Natural killer cell (primary cell): ENCODE data around the gene USP3. TPM values are rescaled to one million over a fixed set of nuclear protein-coding genes. Genes with fewer than 3 reads are reported as not detected.

Source experiments
- ATAC-seq, 3 donors: fragments of 150-1000 bp in 2 of 3; fragments of 200-7000 bp in 1 of 3; cut with Tn5 transposase; 1 replicate in 1 of 3; 2 replicates in 2 of 3; pipeline ENCODE4 v1.10.0; 2021; ENCODE audit warnings: mild to moderate bottlenecking in 2 of 3, moderate library complexity in 2 of 3
- DNase-seq, 2 donors: peaks; one replicate each; pipeline versions ENCODE4 v3.0.0 to v3.0.0-alpha.2; 2013 to 2021; ENCODE audit warnings: mixed read lengths in 1 of 2
- H3K27ac ChIP-seq: one replicate; pipeline ENCODE4 v1.5.1; 2013; ENCODE audit warnings: mild to moderate bottlenecking, low read length
- H3K27me3 ChIP-seq: one replicate; pipeline ENCODE4 v1.6.1; 2013; ENCODE audit warnings: low read length; ENCODE audit not compliant: control insufficient read depth, insufficient read depth
- H3K36me3 ChIP-seq: one replicate; pipeline ENCODE4 v1.6.1; 2013; ENCODE audit warnings: low read length; ENCODE audit not compliant: control insufficient read depth, insufficient read depth
- H3K4me1 ChIP-seq: one replicate; pipeline ENCODE4 v1.6.1; 2013; ENCODE audit warnings: low read length; ENCODE audit not compliant: control insufficient read depth, insufficient read depth
- H3K4me3 ChIP-seq: one replicate; pipeline ENCODE4 v1.5.1; 2013; ENCODE audit warnings: low read length
- H3K9me3 ChIP-seq: one replicate; pipeline ENCODE4 v1.6.1; 2013; ENCODE audit warnings: low read length; ENCODE audit not compliant: control insufficient read depth, insufficient read depth
- H3K27ac Mint-ChIP-seq, 2 donors: one replicate each; pipeline ENCODE4 v1.8.0; 2022; ENCODE audit warnings: mild to moderate bottlenecking in 2 of 2, mixed read lengths in 2 of 2, moderate library complexity in 1 of 2
- H3K27me3 Mint-ChIP-seq, 2 donors: one replicate each; pipeline ENCODE4 v1.8.0; 2022; ENCODE audit warnings: low read depth in 2 of 2, mixed read lengths in 2 of 2
- H3K36me3 Mint-ChIP-seq: one replicate; pipeline ENCODE4 v1.8.0; 2022; ENCODE audit warnings: mixed read lengths
- H3K4me1 Mint-ChIP-seq, 2 donors: one replicate each; pipeline ENCODE4 v1.8.0; 2022; ENCODE audit warnings: mixed read lengths in 2 of 2
- H3K4me3 Mint-ChIP-seq: one replicate; pipeline ENCODE4 v1.8.0; 2022; ENCODE audit warnings: mild to moderate bottlenecking, moderate library complexity, mixed read lengths
- H3K9me3 Mint-ChIP-seq, 2 donors: one replicate each; pipeline ENCODE4 v1.8.0; 2022; ENCODE audit warnings: mixed read lengths in 2 of 2
- CTCF ChIP-seq: fragments of 200-600 bp; IDR thresholded peaks from one replicate; pipeline ENCODE4 v1.8.0; 2022; ENCODE audit warnings: antibody characterized with exemption
- WGBS: methylation state at CpG from one replicate; pipeline ENCODE4 v1.1.7; 2013; ENCODE audit warnings: missing lambda C conversion rate; ENCODE audit not compliant: insufficient coverage; 5-methylcytosine and 5-hydroxymethylcytosine counted together
- intact Hi-C: fragments of 100-400 bp; cut with micrococcal nuclease; formaldehyde crosslinking; loops from one replicate; pipeline ENCODE4 v1.14.2; 2022
- total RNA-seq, 4 donors: library from RNA; stranded (reverse); fragments of 120-200 nt in 1 of 4; gene quantifications; one replicate each; pipeline versions ENCODE4 v1.2.3 to v1.2.4, GENCODE V29; 2013 to 2022

The USP3 gene
- total RNA-seq, 3 donors from 2014 or later (not counting 1 experiment from before 2014, with no cell fraction given), result 163 to 187 (median 169) TPM

- ATAC-seq, result no peak
- H3K27ac ChIP-seq, result no peak overlapping the region
- intact Hi-C loops, result no loop called here
- Mint-ChIP-seq H3K4me3 (no peak overlapping the region), H3K9me3 (no peaks in the 10 kb centered on the region), H3K36me3 (peaks cover 9% of the 10 kb centered on the region), H3K27me3 (no peaks in the 10 kb centered on the region), H3K27ac (peak overlapping the region in 1 of 2 donors; percentile 23), H3K4me1 (peaks cover 32 to 48% of the 10 kb centered on the region in 2 donors)
- 91% methylated on average over 7 of the region's 7 CpGs for WGBS
- no peak for DNase-seq
- no peaks in the 10 kb centered on the region for H3K27me3 ChIP-seq
- no peak overlapping the region for H3K4me3 ChIP-seq
- H3K9me3 ChIP-seq, result no peaks in the 10 kb centered on the region
- peaks cover 66% of the 10 kb centered on the region for H3K36me3 ChIP-seq
- no peak for TF ChIP-seq CTCF
- no peaks in the 10 kb centered on the region for H3K4me1 ChIP-seq
Measured at GRCh38 chr15:63556736-63557135, 52.3 kb downstream of the USP3 start.

GRCh38 chr15:63559753-63560152 is 55.4 kb downstream of the USP3 start:
- Histone ChIP-seq H3K36me3 (peaks cover 80% of the 10 kb centered on the region), H3K4me3 (no peak overlapping the region), H3K9me3 (no peaks in the 10 kb centered on the region), H3K27me3 (no peaks in the 10 kb centered on the region), H3K4me1 (no peaks in the 10 kb centered on the region), H3K27ac (no peak overlapping the region)
- ATAC-seq (no peak), DNase-seq (no peak)
- Mint-ChIP-seq H3K4me3 (no peak overlapping the region), H3K4me1 (peaks cover 11 to 22% of the 10 kb centered on the region in 2 donors), H3K27me3 (no peaks in the 10 kb centered on the region), H3K27ac (peak overlapping the region in 1 of 2 donors; percentile 41), H3K9me3 (no peaks in the 10 kb centered on the region), H3K36me3 (peaks cover 9% of the 10 kb centered on the region)
- intact Hi-C loops, result no loop called here
- WGBS, result 100% methylated on average over 5 of the region's 5 CpGs
- TF ChIP-seq CTCF, result no peak

GRCh38 chr15:63560741-63561448 is 56.5 kb downstream of the USP3 start:
- Histone ChIP-seq H3K36me3 (peaks cover 85% of the 10 kb centered on the region), H3K27ac (no peak overlapping the region), H3K9me3 (no peaks in the 10 kb centered on the region), H3K4me1 (no peaks in the 10 kb centered on the region), H3K4me3 (no peak overlapping the region), H3K27me3 (no peaks in the 10 kb centered on the region)
- H3K9me3 Mint-ChIP-seq, result no peaks in the 10 kb centered on the region
- H3K4me3 Mint-ChIP-seq, result no peak overlapping the region
- H3K27ac Mint-ChIP-seq, result peak overlapping the region; percentile 5 to 19
- DNase-seq (peak in 1 of 2 donors; percentile 58), ATAC-seq (peak in 1 of 3 donors; percentile 10)
- intact Hi-C loops, result no loop called here
- WGBS, result 83% methylated on average over 6 of the region's 6 CpGs
- peaks cover 9% of the 10 kb centered on the region for H3K36me3 Mint-ChIP-seq
- H3K27me3 Mint-ChIP-seq, result no peaks in the 10 kb centered on the region
- no peak for TF ChIP-seq CTCF
- H3K4me1 Mint-ChIP-seq, result peaks cover 10 to 13% of the 10 kb centered on the region in 2 donors

GRCh38 chr15:63564093-63564492 is 59.7 kb downstream of the USP3 start:
- WGBS, result 67% methylated on average over 1 of the region's 3 CpGs
- peaks cover 85% of the 10 kb centered on the region for H3K36me3 ChIP-seq
- H3K4me1 ChIP-seq, result no peaks in the 10 kb centered on the region
- H3K9me3 ChIP-seq, result no peaks in the 10 kb centered on the region
- DNase-seq (no peak), ATAC-seq (no peak)
- H3K27ac ChIP-seq, result no peak overlapping the region
- H3K4me1 Mint-ChIP-seq, result peaks cover 7 to 10% of the 10 kb centered on the region in 2 donors
- peaks cover 7% of the 10 kb centered on the region for H3K36me3 Mint-ChIP-seq
- intact Hi-C loops, result no loop called here
- H3K27me3 Mint-ChIP-seq, result no peaks in the 10 kb centered on the region
- no peaks in the 10 kb centered on the region for H3K9me3 Mint-ChIP-seq
- H3K27me3 ChIP-seq, result no peaks in the 10 kb centered on the region
- peak overlapping the region; percentile 29 to 64 for H3K27ac Mint-ChIP-seq
- TF ChIP-seq CTCF, result no peak
- H3K4me3 ChIP-seq, result no peak overlapping the region
- H3K4me3 Mint-ChIP-seq, result no peak overlapping the region
